Neuronal stem cell (in vitro differentiated cells): Measurements from ENCODE around the gene GPR39.

ENCODE experiments used
- DNase-seq: peaks from one replicate; pipeline ENCODE4 v3.0.0-alpha.2; 2013; ENCODE audit warnings: low spot score
- H2AFZ ChIP-seq: one replicate; pipeline ENCODE4 v1.6.1; 2013; ENCODE audit warnings: mild to moderate bottlenecking, low read length, inconsistent platforms
- H2AK5ac ChIP-seq: 2 replicates; pipeline ENCODE4 v1.6.1; 2013; ENCODE audit warnings: low read depth, mild to moderate bottlenecking, inconsistent platforms, low read length, moderate library complexity, mixed read lengths
- H2BK120ac ChIP-seq: 2 replicates; pipeline ENCODE4 v1.6.1; 2013; ENCODE audit warnings: low read depth, mild to moderate bottlenecking, inconsistent platforms, low read length, moderate library complexity, mixed read lengths
- H2BK12ac ChIP-seq: one replicate; pipeline ENCODE4 v1.6.1; 2013; ENCODE audit warnings: low read length, inconsistent platforms
- H2BK15ac ChIP-seq: 2 replicates; pipeline ENCODE4 v1.6.1; 2013; ENCODE audit warnings: mild to moderate bottlenecking, low read length, inconsistent platforms, mixed read lengths
- H2BK5ac ChIP-seq: one replicate; pipeline ENCODE4 v1.6.1; 2013; ENCODE audit warnings: inconsistent platforms, mild to moderate bottlenecking, low read length, moderate library complexity
- H3K14ac ChIP-seq: one replicate; pipeline ENCODE4 v1.6.1; 2013; ENCODE audit warnings: low read length, inconsistent platforms
- H3K18ac ChIP-seq: 2 replicates; pipeline ENCODE4 v1.6.1; 2013; ENCODE audit warnings: low read length, inconsistent platforms
- H3K23ac ChIP-seq: 2 replicates; pipeline ENCODE4 v1.6.1; 2013; ENCODE audit warnings: low read depth, mild to moderate bottlenecking, mixed read lengths, low read length, inconsistent platforms; ENCODE audit not compliant: poor library complexity
- H3K27ac ChIP-seq: replicated peaks from 3 replicates; pipeline ENCODE4 v1.5.1; 2013; ENCODE audit warnings: low read length, inconsistent platforms
- H3K27me3 ChIP-seq, 3 experiments: 2 replicates each; pipeline ENCODE4 v1.6.1; 2013; ENCODE audit warnings: low read length in 3 of 3, mild to moderate bottlenecking in 2 of 3, inconsistent platforms in 1 of 3, low read depth in 1 of 3, mixed read lengths in 1 of 3, moderate library complexity in 1 of 3; ENCODE audit not compliant: control insufficient read depth in 3 of 3, insufficient read depth in 3 of 3
- H3K36me3 ChIP-seq, 2 donors: replicated peaks in 1 of 2; 2 replicates each; pipeline ENCODE4 v1.6.1; 2013; ENCODE audit warnings: low read length in 2 of 2; ENCODE audit not compliant: control insufficient read depth in 2 of 2, insufficient read depth in 2 of 2
- H3K4ac ChIP-seq: 2 replicates; pipeline ENCODE4 v1.6.1; 2013; ENCODE audit warnings: inconsistent platforms, mild to moderate bottlenecking, low read length, moderate library complexity
- H3K4me1 ChIP-seq, 2 donors: 1 replicate in 1 of 2; 2 replicates in 1 of 2; pipeline ENCODE4 v1.6.1; 2013; ENCODE audit warnings: low read length in 2 of 2, low read depth in 1 of 2; ENCODE audit not compliant: control insufficient read depth in 2 of 2, insufficient read depth in 1 of 2
- H3K4me2 ChIP-seq: one replicate; pipeline ENCODE4 v1.6.1; 2013; ENCODE audit warnings: mild to moderate bottlenecking, low read length, inconsistent platforms; ENCODE audit not compliant: insufficient read depth, poor library complexity, severe bottlenecking
- H3K4me3 ChIP-seq, 2 donors: 2 replicates each; pipeline ENCODE4 v1.5.1; 2013; ENCODE audit warnings: low read length in 2 of 2, mild to moderate bottlenecking in 2 of 2, inconsistent platforms in 1 of 2, moderate library complexity in 1 of 2
- H3K79me1 ChIP-seq: one replicate; pipeline ENCODE4 v1.6.1; 2013; ENCODE audit warnings: low read depth, mild to moderate bottlenecking, inconsistent platforms, low read length, moderate library complexity
- H3K9ac ChIP-seq: one replicate; pipeline ENCODE4 v1.6.1; 2013; ENCODE audit warnings: mild to moderate bottlenecking, low read depth, low read length, inconsistent platforms; ENCODE audit not compliant: poor library complexity
- H3K9me3 ChIP-seq, 2 donors: replicated peaks in 1 of 2; 2 replicates each; pipeline versions ENCODE3 to v1.6.1; 2013; ENCODE audit warnings: low read length in 2 of 2, mild to moderate bottlenecking in 2 of 2, inconsistent platforms in 1 of 2, low read depth in 1 of 2, mixed read lengths in 1 of 2, moderate library complexity in 1 of 2; ENCODE audit not compliant: control insufficient read depth in 2 of 2, insufficient read depth in 1 of 2
- H4K8ac ChIP-seq: one replicate; pipeline ENCODE4 v1.6.1; 2013; ENCODE audit warnings: low read depth, mild to moderate bottlenecking, inconsistent platforms, low read length, moderate library complexity
- H4K91ac ChIP-seq: one replicate; pipeline ENCODE4 v1.6.1; 2013; ENCODE audit warnings: low read length, low read depth, mild to moderate bottlenecking, inconsistent platforms; ENCODE audit not compliant: poor library complexity
- WGBS, 2 donors: extraction: QIAGEN DNeasy Blood & Tissue Kit; methylation state at CpG; one replicate each; pipeline ENCODE4 v1.1.7; 2013; ENCODE audit warnings: missing lambda C conversion rate in 2 of 2, mixed read lengths in 1 of 2; ENCODE audit not compliant: insufficient read length in 2 of 2, insufficient replicate concordance in 1 of 2; ENCODE audit errors: extremely low coverage in 2 of 2; 5-methylcytosine and 5-hydroxymethylcytosine counted together

The GPR39 gene

DNA sequence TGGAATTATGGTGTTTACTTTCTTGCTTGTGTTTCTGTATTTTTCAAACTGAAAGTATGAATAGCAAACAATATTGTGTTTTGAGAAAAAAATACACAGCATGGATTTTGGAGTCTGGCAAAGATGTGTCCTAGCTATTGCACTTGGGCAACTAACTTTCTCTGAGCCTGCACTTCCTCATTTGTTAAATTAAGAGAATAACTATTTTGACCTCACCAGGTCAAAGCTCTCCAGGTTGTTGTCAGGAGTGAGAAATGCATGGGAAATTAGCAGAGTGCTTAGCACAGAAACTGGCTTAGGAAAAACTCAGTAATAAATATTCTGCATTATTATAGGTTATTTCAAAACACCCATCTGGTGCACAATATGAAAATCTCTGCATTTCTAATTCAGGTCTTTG lies 225.2 kb downstream of the GPR39 start:
- Histone ChIP-seq H3K23ac (no peak overlapping the region), H3K4me2 (no peak overlapping the region), H3K4me3 (no peak overlapping the region), H3K9me3 (peaks cover 0 to 4% of the 10 kb centered on the region in 2 donors), H3K27me3 (no peaks in the 10 kb centered on the region), H4K91ac (no peak overlapping the region), H2BK5ac (no peak overlapping the region), H2BK120ac (no peak overlapping the region), H2AFZ (no peak overlapping the region), H4K8ac (no peak overlapping the region), H3K36me3 (peaks cover 0 to 36% of the 10 kb centered on the region in 2 donors), H2BK12ac (no peak overlapping the region), H3K9ac (no peak overlapping the region), H3K18ac (no peak overlapping the region), H3K4ac (no peak overlapping the region), H3K27ac (no peak overlapping the region), H3K14ac (no peak overlapping the region), H3K4me1 (peaks cover 17 to 23% of the 10 kb centered on the region in 2 donors), H3K79me1 (no peaks in the 10 kb centered on the region), H2AK5ac (no peak overlapping the region), H2BK15ac (no peak overlapping the region)
- DNase-seq = no peak

GRCh38 chr2:132642415-132642814 lies 225.8 kb downstream of the GPR39 start:
- Histone ChIP-seq H2AFZ (no peak overlapping the region), H3K27ac (no peak overlapping the region), H3K4ac (no peak overlapping the region)

DNA sequence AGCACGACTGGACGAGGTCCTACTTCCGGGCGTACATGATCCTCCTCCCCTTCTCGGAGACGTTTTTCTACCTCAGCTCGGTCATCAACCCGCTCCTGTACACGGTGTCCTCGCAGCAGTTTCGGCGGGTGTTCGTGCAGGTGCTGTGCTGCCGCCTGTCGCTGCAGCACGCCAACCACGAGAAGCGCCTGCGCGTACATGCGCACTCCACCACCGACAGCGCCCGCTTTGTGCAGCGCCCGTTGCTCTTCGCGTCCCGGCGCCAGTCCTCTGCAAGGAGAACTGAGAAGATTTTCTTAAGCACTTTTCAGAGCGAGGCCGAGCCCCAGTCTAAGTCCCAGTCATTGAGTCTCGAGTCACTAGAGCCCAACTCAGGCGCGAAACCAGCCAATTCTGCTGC lies 228.6 kb downstream of the GPR39 start:
- Histone ChIP-seq H3K14ac (no peak overlapping the region), H3K18ac (peak overlapping the region; percentile 22), H2AK5ac (no peak overlapping the region), H4K8ac (no peak overlapping the region), H3K79me1 (no peaks in the 10 kb centered on the region), H3K27me3 (no peaks in the 10 kb centered on the region), H2BK12ac (no peak overlapping the region), H2BK5ac (no peak overlapping the region), H2AFZ (no peak overlapping the region), H3K4me2 (no peak overlapping the region), H2BK120ac (no peak overlapping the region), H3K9me3 (peaks cover 0 to 4% of the 10 kb centered on the region in 2 donors), H4K91ac (no peak overlapping the region), H2BK15ac (no peak overlapping the region), H3K23ac (no peak overlapping the region), H3K4me1 (peaks cover 14 to 21% of the 10 kb centered on the region in 2 donors), H3K4me3 (no peak overlapping the region), H3K9ac (no peak overlapping the region), H3K27ac (no peak overlapping the region), H3K4ac (no peak overlapping the region), H3K36me3 (peaks cover 0 to 31% of the 10 kb centered on the region in 2 donors)
- WGBS, 2 donors = no CpG with 5 or more reads among the region's 35 CpGs
- no peak for DNase-seq

More at GRCh38 chr2:132642415-132642814, 225.8 kb downstream of the GPR39 start:
- peaks cover 0 to 4% of the 10 kb centered on the region in 2 donors for H3K9me3 ChIP-seq
- H2BK5ac ChIP-seq = no peak overlapping the region
- no peak overlapping the region for H4K91ac ChIP-seq
- no peaks in the 10 kb centered on the region for H3K27me3 ChIP-seq
- peak overlapping the region; percentile 24 for H4K8ac ChIP-seq
- H2AK5ac ChIP-seq = no peak overlapping the region
- H3K9ac ChIP-seq = no peak overlapping the region
- DNase-seq = no peak
- H2BK12ac ChIP-seq = no peak overlapping the region
- no peak overlapping the region for H3K4me3 ChIP-seq
- WGBS, 2 donors = no CpG with 5 or more reads among the region's 2 CpGs
- H3K23ac ChIP-seq = no peak overlapping the region
- H3K79me1 ChIP-seq = no peaks in the 10 kb centered on the region
- peaks cover 17 to 23% of the 10 kb centered on the region in 2 donors for H3K4me1 ChIP-seq
- no peak overlapping the region for H3K14ac ChIP-seq
- H3K18ac ChIP-seq = no peak overlapping the region
- H3K4me2 ChIP-seq = no peak overlapping the region
- H2BK15ac ChIP-seq = no peak overlapping the region
- H2BK120ac ChIP-seq = no peak overlapping the region
- H3K36me3 ChIP-seq = peaks cover 0 to 36% of the 10 kb centered on the region in 2 donors

DNA sequence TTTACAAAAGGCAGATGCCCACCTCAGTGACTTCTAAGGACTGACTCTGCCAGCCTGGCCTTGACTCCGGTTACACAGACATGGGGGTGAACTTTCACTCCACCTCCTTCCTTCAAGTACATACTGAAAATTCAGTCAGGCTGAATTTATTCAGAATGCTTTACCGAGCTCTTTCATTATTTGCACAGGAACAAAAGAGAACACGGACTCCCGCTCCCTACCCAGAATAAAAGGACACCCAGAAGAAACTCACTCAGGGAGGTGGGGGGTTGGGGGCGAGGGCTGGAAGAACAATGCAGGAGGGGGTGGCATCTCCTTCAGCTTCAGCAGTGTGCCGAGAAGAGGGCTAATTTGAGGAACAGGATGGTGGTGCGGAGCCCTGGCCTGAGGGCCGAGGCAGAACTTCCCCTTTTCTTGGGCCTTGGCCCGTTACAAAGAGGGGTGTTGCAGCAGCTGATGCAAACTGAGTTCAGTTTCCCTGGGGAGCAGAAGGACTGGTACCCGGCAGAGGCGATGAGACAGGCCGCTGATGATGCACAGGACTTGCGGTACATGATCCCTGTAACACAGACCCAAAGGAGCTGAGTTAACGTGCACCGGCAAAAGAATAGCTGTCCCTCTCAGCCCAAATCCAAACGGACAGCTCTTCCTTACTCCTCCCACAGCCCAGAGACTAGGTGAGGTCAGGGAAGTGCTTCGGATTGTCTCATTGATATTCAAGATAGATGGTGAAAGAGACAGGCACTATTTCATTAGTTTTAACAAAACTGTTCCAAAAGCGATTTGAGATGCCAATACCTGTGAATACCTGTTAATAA lies 229.3 kb downstream of the GPR39 start:
- Histone ChIP-seq H3K4me1 (peaks cover 14 to 21% of the 10 kb centered on the region in 2 donors), H3K14ac (no peak overlapping the region), H3K18ac (no peak overlapping the region), H3K4me3 (no peak overlapping the region), H2BK5ac (no peak overlapping the region), H4K8ac (no peak overlapping the region), H3K4ac (no peak overlapping the region), H4K91ac (no peak overlapping the region), H3K27me3 (no peaks in the 10 kb centered on the region), H2BK15ac (no peak overlapping the region), H3K9me3 (peaks cover 0 to 4% of the 10 kb centered on the region in 2 donors), H3K4me2 (no peak overlapping the region), H3K36me3 (peaks cover 0 to 31% of the 10 kb centered on the region in 2 donors), H3K9ac (peak overlapping the region; percentile 36), H3K23ac (peak overlapping the region; percentile 44), H2AK5ac (no peak overlapping the region), H3K27ac (no peak overlapping the region), H2AFZ (peak overlapping the region; percentile 13), H3K79me1 (no peaks in the 10 kb centered on the region), H2BK120ac (no peak overlapping the region), H2BK12ac (no peak overlapping the region)
- DNase-seq = no peak
- WGBS, 2 donors = no CpG with 5 or more reads among the region's 18 CpGs
